ENCODE measurements around the gene TMEM131L.

DNA sequence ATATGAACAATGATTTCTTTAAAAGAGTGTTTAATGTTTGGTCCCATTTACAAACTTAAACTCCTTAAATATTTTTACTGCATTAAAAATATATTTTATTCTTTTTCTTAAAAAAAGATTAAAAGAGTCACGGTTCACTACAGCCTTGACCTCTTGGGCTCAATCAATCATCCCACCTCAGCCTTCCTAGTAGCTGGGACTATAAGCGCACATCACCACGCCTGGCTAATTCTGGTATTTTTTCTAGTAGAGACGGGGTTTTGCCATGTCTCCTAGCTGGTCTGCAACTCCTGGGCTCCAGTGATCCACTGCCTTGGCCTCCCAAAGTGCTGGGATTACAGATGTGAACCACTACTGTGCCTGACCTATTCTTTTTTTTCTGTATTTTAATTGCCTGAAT, 113.2 kb downstream of the TMEM131L start:
- TF ChIP-seq, protein P1, sequence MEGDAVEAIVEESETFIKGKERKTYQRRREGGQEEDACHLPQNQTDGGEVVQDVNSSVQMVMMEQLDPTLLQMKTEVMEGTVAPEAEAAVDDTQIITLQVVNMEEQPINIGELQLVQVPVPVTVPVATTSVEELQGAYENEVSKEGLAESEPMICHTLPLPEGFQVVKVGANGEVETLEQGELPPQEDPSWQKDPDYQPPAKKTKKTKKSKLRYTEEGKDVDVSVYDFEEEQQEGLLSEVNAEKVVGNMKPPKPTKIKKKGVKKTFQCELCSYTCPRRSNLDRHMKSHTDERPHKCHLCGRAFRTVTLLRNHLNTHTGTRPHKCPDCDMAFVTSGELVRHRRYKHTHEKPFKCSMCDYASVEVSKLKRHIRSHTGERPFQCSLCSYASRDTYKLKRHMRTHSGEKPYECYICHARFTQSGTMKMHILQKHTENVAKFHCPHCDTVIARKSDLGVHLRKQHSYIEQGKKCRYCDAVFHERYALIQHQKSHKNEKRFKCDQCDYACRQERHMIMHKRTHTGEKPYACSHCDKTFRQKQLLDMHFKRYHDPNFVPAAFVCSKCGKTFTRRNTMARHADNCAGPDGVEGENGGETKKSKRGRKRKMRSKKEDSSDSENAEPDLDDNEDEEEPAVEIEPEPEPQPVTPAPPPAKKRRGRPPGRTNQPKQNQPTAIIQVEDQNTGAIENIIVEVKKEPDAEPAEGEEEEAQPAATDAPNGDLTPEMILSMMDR (IDR thresholded peaks at IDR 0.05; ENCODE audit: low read length): no peak
- no peak for TF ChIP-seq EZH2 (IDR thresholded peaks at IDR 0.05; ENCODE audit: borderline replicate concordance, low read length)

Data from OCI-LY1 (cell line).